Vagina (tissue), 2 donors: ENCODE results near the gene MEMO1. TPM values are rescaled to one million over a fixed set of nuclear protein-coding genes. Genes with fewer than 3 reads are reported as not detected.
"Not testable (repeated sequence)": the region's sequence is repeated elsewhere in the genome, so short reads cannot be mapped to it uniquely, and the experiment has no call there.

Experiments
- DNase-seq, 2 donors: peaks; one replicate each; pipeline ENCODE4 v3.0.0-alpha.2; 2017; ENCODE audit errors: extremely low spot score in 2 of 2
- H3K27ac ChIP-seq: fragments of 200-600 bp; sonication (generic); one replicate; pipeline ENCODE4 v1.5.1; 2019
- H3K27me3 ChIP-seq: fragments of 200-600 bp; sonication (generic); one replicate; pipeline ENCODE4 v1.5.1; 2019
- H3K36me3 ChIP-seq, 2 donors: fragments of 200-600 bp; sonication (generic); one replicate each; pipeline ENCODE4 v1.5.1; 2017 to 2019
- H3K4me1 ChIP-seq: fragments of 200-600 bp; sonication (generic); one replicate; pipeline ENCODE4 v1.5.1; 2019
- H3K4me3 ChIP-seq, 2 donors: fragments of 200-600 bp; sonication (generic); 1 replicate in 1 of 2; 2 replicates in 1 of 2; pipeline ENCODE4 v1.5.1; 2016 to 2019
- H3K9me3 ChIP-seq: fragments of 200-600 bp; sonication (generic); one replicate; pipeline ENCODE4 v1.5.1; 2019
- CTCF ChIP-seq, 3 experiments: fragments of 450-650 bp in 2 of 3; fragments of 200-600 bp in 1 of 3; sonication (generic) in 1 of 3; IDR thresholded peaks; one replicate each; pipeline ENCODE4 v1.5.1; 2017 to 2019; ENCODE audit warnings: antibody characterized with exemption in 3 of 3, mild to moderate bottlenecking in 2 of 3, moderate library complexity in 2 of 3
- POLR2A ChIP-seq, 2 donors: fragments of 450-650 bp; IDR thresholded peaks; one replicate each; pipeline ENCODE4 v1.6.1; 2017; ENCODE audit warnings: antibody characterized with exemption in 2 of 2, mild to moderate bottlenecking in 2 of 2, moderate library complexity in 2 of 2
- POLR2AphosphoS5 ChIP-seq, 2 donors: sonication (generic); formaldehyde crosslinking; IDR thresholded peaks; one replicate each; pipeline ENCODE4 v1.9.0; 2017; ENCODE audit warnings: antibody characterized with exemption in 2 of 2, mild to moderate bottlenecking in 2 of 2, low read depth in 1 of 2; ENCODE audit not compliant: insufficient read depth in 1 of 2
- intact Hi-C: fragments of 100-400 bp; cut with DNase I; formaldehyde crosslinking; loops from one replicate; pipeline ENCODE4 v1.15.1; 2023
- total RNA-seq: library from RNA; depleted of rRNA; stranded (reverse); fragments of >200 nt; gene quantifications from one replicate; pipeline ENCODE4 v1.2.3, GENCODE V29; 2016

MEMO1 gene
- total RNA-seq, 1 donor from 2014 or later = 36.3 TPM

GRCh38 chr2:31973665-31974064, 37.1 kb downstream of the MEMO1 start:
- no peaks in the 10 kb centered on the region for H3K36me3 ChIP-seq
- intact Hi-C loops = no loop called here
- no peaks in the 10 kb centered on the region for H3K9me3 ChIP-seq
- H3K27ac ChIP-seq = no peak overlapping the region
- H3K4me1 ChIP-seq = no peaks in the 10 kb centered on the region
- no peaks in the 10 kb centered on the region for H3K27me3 ChIP-seq
- H3K4me3 ChIP-seq = no peak overlapping the region
- no peak for DNase-seq
- no peak for TF ChIP-seq POLR2A (IDR thresholded peaks at IDR 0.05)
- TF ChIP-seq POLR2AphosphoS5 (IDR thresholded peaks at IDR 0.05; ENCODE audit: insufficient read depth in 1 of 2, low read depth in 1 of 2) = no peak
- TF ChIP-seq CTCF (IDR thresholded peaks at IDR 0.05) = no peak

GRCh38 chr2:31972059-31972458, 38.7 kb downstream of the MEMO1 start:
- Histone ChIP-seq H3K36me3 (no peaks in the 10 kb centered on the region), H3K4me1 (peaks cover 6% of the 10 kb centered on the region), H3K4me3 (no peak overlapping the region), H3K27ac (no peak overlapping the region), H3K9me3 (no peaks in the 10 kb centered on the region), H3K27me3 (no peaks in the 10 kb centered on the region)
- intact Hi-C loops = no loop called here
- TF ChIP-seq CTCF (IDR thresholded peaks at IDR 0.05) (no peak), POLR2AphosphoS5 (IDR thresholded peaks at IDR 0.05; ENCODE audit: insufficient read depth in 1 of 2, low read depth in 1 of 2) (no peak), POLR2A (IDR thresholded peaks at IDR 0.05) (no peak)
- DNase-seq = no peak

- H3K9me3 ChIP-seq = no peaks in the 10 kb centered on the region
- no peaks in the 10 kb centered on the region for H3K27me3 ChIP-seq
- peaks cover 6% of the 10 kb centered on the region for H3K4me1 ChIP-seq
- no peak overlapping the region for H3K27ac ChIP-seq
- no peaks in the 10 kb centered on the region for H3K36me3 ChIP-seq
- intact Hi-C loops = no loop called here
- DNase-seq = no peak
- H3K4me3 ChIP-seq = no peak overlapping the region
- TF ChIP-seq POLR2A (IDR thresholded peaks at IDR 0.05) = no peak
- no peak for TF ChIP-seq POLR2AphosphoS5 (IDR thresholded peaks at IDR 0.05; ENCODE audit: insufficient read depth in 1 of 2, low read depth in 1 of 2)
- no peak for TF ChIP-seq CTCF (IDR thresholded peaks at IDR 0.05)
These were observed 41.6 kb downstream of the MEMO1 start for GRCh38 chr2:31969178-31969577.

GRCh38 chr2:31967790-31968189, 43.0 kb downstream of the MEMO1 start:
- TF ChIP-seq POLR2AphosphoS5 (IDR thresholded peaks at IDR 0.05; ENCODE audit: insufficient read depth in 1 of 2, low read depth in 1 of 2) (no peak), POLR2A (IDR thresholded peaks at IDR 0.05) (no peak), CTCF (IDR thresholded peaks at IDR 0.05) (no peak)
- intact Hi-C loops = no loop called here
- Histone ChIP-seq H3K27me3 (no peaks in the 10 kb centered on the region), H3K4me3 (no peak overlapping the region), H3K9me3 (no peaks in the 10 kb centered on the region), H3K27ac (no peak overlapping the region), H3K36me3 (no peaks in the 10 kb centered on the region), H3K4me1 (peaks cover 6% of the 10 kb centered on the region)
- DNase-seq = no peak

GRCh38 chr2:31966402-31966801, 44.4 kb downstream of the MEMO1 start:
- H3K4me1 ChIP-seq, H3K9me3 ChIP-seq, H3K4me3 ChIP-seq, intact Hi-C loops, H3K36me3 ChIP-seq, DNase-seq, H3K27ac ChIP-seq, H3K27me3 ChIP-seq: not testable (repeated sequence)

GRCh38 chr2:31965094-31965493, 45.7 kb downstream of the MEMO1 start:
- TF ChIP-seq POLR2AphosphoS5 (IDR thresholded peaks at IDR 0.05; ENCODE audit: insufficient read depth in 1 of 2, low read depth in 1 of 2) = no peak
- TF ChIP-seq POLR2A (IDR thresholded peaks at IDR 0.05) = no peak
- no peak for TF ChIP-seq CTCF (IDR thresholded peaks at IDR 0.05)
- DNase-seq = no peak
- Histone ChIP-seq H3K27me3 (no peaks in the 10 kb centered on the region), H3K4me1 (peaks cover 6% of the 10 kb centered on the region), H3K4me3 (no peak overlapping the region), H3K27ac (no peak overlapping the region), H3K36me3 (no peaks in the 10 kb centered on the region), H3K9me3 (no peaks in the 10 kb centered on the region)
- intact Hi-C loops = no loop called here
